ENCODE results near the gene ASAP2.
A peak's percentile ranks its signal among the peaks of the same experiment; 100 is the strongest.

ASAP2 gene

GRCh38 chr2:9204939-9205338 lies 1.7 kb upstream of the ASAP2 start:
- peak overlapping the region; percentile 79 to 97 (median 90); a peak in 18 of 22 replicates for H3K4me2 ChIP-seq

GRCh38 chr2:9205486-9205885 lies 1.1 kb upstream of the ASAP2 start:
- peak overlapping the region; percentile 85 to 99 (median 94) for H3K4me3 ChIP-seq
- H3K4me2 ChIP-seq = peak overlapping the region; percentile 79 to 97 (median 90)
- peaks cover 0 to 31% (median 20%) of the 10 kb centered on the region in 11 experiments; a peak in 17 of 22 replicates for H4K20me1 ChIP-seq
- H3K9ac ChIP-seq = peak overlapping the region; percentile 80 to 96 (median 92)
- H3K9me3 ChIP-seq (replicated peaks in 1 of 11) = no peaks in the 10 kb centered on the region
- no peaks in the 10 kb centered on the region for H3K27me3 ChIP-seq
- peak overlapping the region in 10 of 11 experiments; percentile 75 to 91 (median 89); a peak in 20 of 22 replicates for H3K27ac ChIP-seq
- TF ChIP-seq Cebpa-rat (IDR thresholded peaks at IDR 0.05) = no peak
- H3K36me3 ChIP-seq = no peaks in the 10 kb centered on the region
- H3K4me1 ChIP-seq = peaks cover 36 to 44% (median 42%) of the 10 kb centered on the region in 10 experiments

More at GRCh38 chr2:9204939-9205338, 1.7 kb upstream of the ASAP2 start:
- Histone ChIP-seq H3K9me3 (replicated peaks in 1 of 11) (no peaks in the 10 kb centered on the region), H3K36me3 (no peaks in the 10 kb centered on the region), H3K27ac (peak overlapping the region in 4 of 11 experiments; percentile 85 to 91 (median 90); a peak in 4 of 22 replicates), H3K4me3 (0 out of 20 replicates have a peak overlapping the region, but pooled peaks of 1 of the 10 experiments have one; percentile 85), H3K9ac (no peak overlapping the region; a peak in 1 of 22 replicates), H3K4me1 (peaks cover 31 to 39% (median 36%) of the 10 kb centered on the region in 10 experiments), H4K20me1 (peaks cover 0 to 25% (median 16%) of the 10 kb centered on the region in 11 experiments; a peak in 17 of 22 replicates), H3K27me3 (no peaks in the 10 kb centered on the region)
- no peak for TF ChIP-seq Cebpa-rat (IDR thresholded peaks at IDR 0.05)

GRCh38 chr2:9206991-9207640 lies 504 bp downstream of the ASAP2 start:
- Histone ChIP-seq H3K4me1 (peaks cover 45 to 60% (median 52%) of the 10 kb centered on the region in 10 experiments), H3K27ac (peak overlapping the region; percentile 51 to 91 (median 89))

GRCh38 chr2:9207641-9208311 lies 1.2 kb downstream of the ASAP2 start:
- Histone ChIP-seq H3K27me3 (no peaks in the 10 kb centered on the region), H3K27ac (peak overlapping the region; percentile 51 to 91 (median 89)), H4K20me1 (peaks cover 0 to 50% (median 29%) of the 10 kb centered on the region in 11 experiments; a peak in 19 of 22 replicates), H3K4me1 (peaks cover 48 to 67% (median 54%) of the 10 kb centered on the region in 10 experiments), H3K9me3 (replicated peaks in 1 of 11) (no peaks in the 10 kb centered on the region), H3K36me3 (peaks cover 6 to 16% (median 10%) of the 10 kb centered on the region in 11 experiments; a peak in 16 of 22 replicates), H3K9ac (peak overlapping the region; percentile 80 to 96 (median 92)), H3K4me3 (peak overlapping the region; percentile 85 to 99 (median 94)), H3K4me2 (peak overlapping the region; percentile 88 to 97 (median 94))
- TF ChIP-seq Cebpa-rat (IDR thresholded peaks at IDR 0.05) = no peak

More at GRCh38 chr2:9206991-9207640, 504 bp downstream of the ASAP2 start:
- TF ChIP-seq Cebpa-rat (IDR thresholded peaks at IDR 0.05) = no peak
- Histone ChIP-seq H3K9ac (peak overlapping the region; percentile 80 to 96 (median 92)), H3K4me3 (peak overlapping the region; percentile 85 to 99 (median 94)), H3K4me2 (peak overlapping the region; percentile 88 to 97 (median 94)), H3K9me3 (replicated peaks in 1 of 11) (no peaks in the 10 kb centered on the region), H3K36me3 (peaks cover 0 to 10% (median 4%) of the 10 kb centered on the region in 11 experiments; a peak in 15 of 22 replicates), H4K20me1 (peaks cover 0 to 43% (median 25%) of the 10 kb centered on the region in 11 experiments; a peak in 19 of 22 replicates), H3K27me3 (no peaks in the 10 kb centered on the region)

GRCh38 chr2:9208875-9209274 lies 2.3 kb downstream of the ASAP2 start:
- Histone ChIP-seq H3K4me3 (peak overlapping the region; percentile 34 to 98 (median 72); a peak in 16 of 20 replicates), H3K27ac (no peak overlapping the region), H4K20me1 (peaks cover 10 to 61% (median 37%) of the 10 kb centered on the region in 11 experiments; a peak in 20 of 22 replicates), H3K4me2 (peak overlapping the region; percentile 74 to 97 (median 89)), H3K27me3 (no peaks in the 10 kb centered on the region), H3K9ac (peak overlapping the region; percentile 1 to 67 (median 47); a peak in 17 of 22 replicates), H3K4me1 (peaks cover 53 to 76% (median 61%) of the 10 kb centered on the region in 10 experiments), H3K36me3 (peaks cover 6 to 24% (median 14%) of the 10 kb centered on the region in 11 experiments; a peak in 16 of 22 replicates), H3K9me3 (replicated peaks in 1 of 11) (no peaks in the 10 kb centered on the region)
- no peak for TF ChIP-seq Cebpa-rat (IDR thresholded peaks at IDR 0.05)

- no peaks in the 10 kb centered on the region for H3K9me3 ChIP-seq (replicated peaks in 1 of 11)
- peak overlapping the region in 3 of 11 experiments; percentile 25 to 55 (median 26); a peak in 2 of 22 replicates for H3K9ac ChIP-seq
Measured at GRCh38 chr2:9210030-9210429, 3.4 kb downstream of the ASAP2 start.

GRCh38 chr2:9211496-9211895 lies 4.9 kb downstream of the ASAP2 start:
- peaks cover 6 to 34% (median 21%) of the 10 kb centered on the region in 11 experiments; a peak in 16 of 22 replicates for H3K36me3 ChIP-seq
- peaks cover 32 to 71% (median 47%) of the 10 kb centered on the region in 10 experiments for H3K4me1 ChIP-seq

More at GRCh38 chr2:9210030-9210429, 3.4 kb downstream of the ASAP2 start:
- H3K4me3 ChIP-seq = peak overlapping the region in 1 of 10 experiments; percentile 89; a peak in 2 of 20 replicates
- no peaks in the 10 kb centered on the region for H3K27me3 ChIP-seq
- no peak overlapping the region for H3K27ac ChIP-seq
- H3K4me1 ChIP-seq = peaks cover 42 to 71% (median 56%) of the 10 kb centered on the region in 10 experiments
- peak overlapping the region; percentile 43 to 97 (median 89) for H3K4me2 ChIP-seq
- H4K20me1 ChIP-seq = peaks cover 13 to 72% (median 42%) of the 10 kb centered on the region in 11 experiments; a peak in 20 of 22 replicates
- H3K36me3 ChIP-seq = peaks cover 6 to 24% (median 14%) of the 10 kb centered on the region in 11 experiments; a peak in 16 of 22 replicates
- no peak for TF ChIP-seq Cebpa-rat (IDR thresholded peaks at IDR 0.05)

GRCh38 chr2:9212010-9212635 lies 5.5 kb downstream of the ASAP2 start:
- Histone ChIP-seq H3K4me2 (peak overlapping the region in 6 of 11 experiments; percentile 14 to 94 (median 54); a peak in 8 of 22 replicates), H3K9ac (peak overlapping the region in 1 of 11 experiments; percentile 60; a peak in 2 of 22 replicates), H3K4me3 (no peak overlapping the region), H3K4me1 (peaks cover 36 to 78% (median 53%) of the 10 kb centered on the region in 10 experiments), H3K27ac (peak overlapping the region in 2 of 11 experiments; percentile 44 to 57; a peak in 3 of 22 replicates), H4K20me1 (peaks cover 13 to 86% (median 46%) of the 10 kb centered on the region in 11 experiments; a peak in 20 of 22 replicates), H3K9me3 (replicated peaks in 1 of 11) (peaks cover 0 to 6% (median 0%) of the 10 kb centered on the region in 11 experiments; a peak in 6 of 22 replicates), H3K36me3 (peaks cover 6 to 40% (median 26%) of the 10 kb centered on the region in 11 experiments; a peak in 16 of 22 replicates), H3K27me3 (no peaks in the 10 kb centered on the region)
- no peak for TF ChIP-seq Cebpa-rat (IDR thresholded peaks at IDR 0.05)

More at GRCh38 chr2:9211496-9211895, 4.9 kb downstream of the ASAP2 start:
- no peaks in the 10 kb centered on the region for H3K9me3 ChIP-seq (replicated peaks in 1 of 11)
- H3K9ac ChIP-seq = peak overlapping the region in 2 of 11 experiments; percentile 1 to 60; a peak in 1 of 22 replicates
- no peak overlapping the region; a peak in 1 of 20 replicates for H3K4me3 ChIP-seq
- H3K27me3 ChIP-seq = no peaks in the 10 kb centered on the region
- peak overlapping the region in 2 of 11 experiments; percentile 44 to 57; a peak in 3 of 22 replicates for H3K27ac ChIP-seq
- TF ChIP-seq Cebpa-rat (IDR thresholded peaks at IDR 0.05) = no peak
- peak overlapping the region in 8 of 11 experiments; percentile 3 to 94 (median 20); a peak in 8 of 22 replicates for H3K4me2 ChIP-seq
- H4K20me1 ChIP-seq = peaks cover 13 to 86% (median 46%) of the 10 kb centered on the region in 11 experiments; a peak in 20 of 22 replicates
